Progenitor cell of endocrine pancreas (in vitro differentiated cells): Measurements from ENCODE around the gene NAPEPLD. TPM values are rescaled to one million over a fixed set of nuclear protein-coding genes. Genes with fewer than 3 reads are reported as not detected.
"Not testable (repeated sequence)": the region's sequence is repeated elsewhere in the genome, so short reads cannot be mapped to it uniquely, and the experiment has no call there.

Source experiments
- DNase-seq: peaks from one replicate; pipeline ENCODE4 v3.0.0; 2021; ENCODE audit warnings: low spot score; ENCODE audit not compliant: unreplicated experiment
- H3K27ac Mint-ChIP-seq: 2 replicates; pipeline ENCODE4 v1.8.0; 2021; ENCODE audit warnings: mild to moderate bottlenecking, moderate library complexity, mixed read lengths
- H3K27me3 Mint-ChIP-seq: 2 replicates; pipeline ENCODE4 v1.8.0; 2021; ENCODE audit warnings: mixed read lengths
- H3K36me3 Mint-ChIP-seq: 2 replicates; pipeline ENCODE4 v1.8.0; 2022; ENCODE audit warnings: mixed read lengths; ENCODE audit not compliant: insufficient read depth
- H3K4me1 Mint-ChIP-seq: 2 replicates; pipeline ENCODE4 v1.8.0; 2021; ENCODE audit warnings: low read depth, mixed read lengths
- H3K4me3 Mint-ChIP-seq: 2 replicates; pipeline ENCODE4 v1.8.0; 2021; ENCODE audit warnings: low read depth, mild to moderate bottlenecking, moderate library complexity, mixed read lengths
- H3K9me3 Mint-ChIP-seq: 2 replicates; pipeline ENCODE4 v1.8.0; 2021; ENCODE audit warnings: low read depth, mixed read lengths
- CTCF ChIP-seq: fragments of 200-600 bp; sonication (generic); IDR thresholded peaks from one replicate; pipeline ENCODE4 v1.5.0; 2021; ENCODE audit warnings: antibody characterized with exemption, mild to moderate bottlenecking; ENCODE audit not compliant: unreplicated experiment
- total RNA-seq: library from RNA; stranded (reverse); gene quantifications from 2 replicates; pipeline ENCODE4 v1.2.1, GENCODE V29; 2021

Gene NAPEPLD
- total RNA-seq, 1 donor from 2014 or later = 17.4 TPM

GRCh38 chr7:103100348-103100747 is 48.6 kb downstream of the NAPEPLD start:
- Mint-ChIP-seq H3K9me3 (no peaks in the 10 kb centered on the region), H3K27ac (no peak overlapping the region), H3K4me1 (no peaks in the 10 kb centered on the region), H3K4me3 (no peak overlapping the region), H3K36me3 (peaks cover 11% of the 10 kb centered on the region), H3K27me3 (no peaks in the 10 kb centered on the region)
- no peak for TF ChIP-seq CTCF
- DNase-seq = no peak

GRCh38 chr7:103097041-103097440 is 51.9 kb downstream of the NAPEPLD start:
- H3K4me1 Mint-ChIP-seq = no peaks in the 10 kb centered on the region
- TF ChIP-seq CTCF = no peak
- H3K27me3 Mint-ChIP-seq = no peaks in the 10 kb centered on the region
- no peak for DNase-seq
- no peak overlapping the region for H3K27ac Mint-ChIP-seq
- peaks cover 15% of the 10 kb centered on the region for H3K36me3 Mint-ChIP-seq
- no peak overlapping the region for H3K4me3 Mint-ChIP-seq
- H3K9me3 Mint-ChIP-seq = no peaks in the 10 kb centered on the region

- not testable (repeated sequence) for H3K9me3 Mint-ChIP-seq, H3K27ac Mint-ChIP-seq, DNase-seq, H3K27me3 Mint-ChIP-seq, H3K4me3 Mint-ChIP-seq, H3K4me1 Mint-ChIP-seq
- peaks cover 20% of the 10 kb centered on the region for H3K36me3 Mint-ChIP-seq
Observed at GRCh38 chr7:103095558-103095957, 53.3 kb downstream of the NAPEPLD start.

- no peak for DNase-seq
- TF ChIP-seq CTCF = no peak
Observed at GRCh38 chr7:103094102-103094501, 54.8 kb downstream of the NAPEPLD start.

GRCh38 chr7:103093429-103093828 is 55.5 kb downstream of the NAPEPLD start:
- H3K27ac Mint-ChIP-seq = no peak overlapping the region
- no peaks in the 10 kb centered on the region for H3K9me3 Mint-ChIP-seq
- no peaks in the 10 kb centered on the region for H3K27me3 Mint-ChIP-seq
- DNase-seq = no peak
- H3K4me1 Mint-ChIP-seq = no peaks in the 10 kb centered on the region
- no peak for TF ChIP-seq CTCF
- no peak overlapping the region for H3K4me3 Mint-ChIP-seq
- peaks cover 28% of the 10 kb centered on the region for H3K36me3 Mint-ChIP-seq

More at GRCh38 chr7:103094102-103094501, 54.8 kb downstream of the NAPEPLD start:
- Mint-ChIP-seq H3K36me3 (peaks cover 25% of the 10 kb centered on the region), H3K27me3 (no peaks in the 10 kb centered on the region), H3K27ac (no peak overlapping the region), H3K9me3 (no peaks in the 10 kb centered on the region), H3K4me1 (no peaks in the 10 kb centered on the region), H3K4me3 (no peak overlapping the region)

GRCh38 chr7:103092321-103092720 is 56.6 kb downstream of the NAPEPLD start:
- H3K27me3 Mint-ChIP-seq, H3K4me1 Mint-ChIP-seq, H3K4me3 Mint-ChIP-seq, H3K9me3 Mint-ChIP-seq, DNase-seq: not testable (repeated sequence)
- peak overlapping the region; percentile 27 for H3K27ac Mint-ChIP-seq
- peaks cover 30% of the 10 kb centered on the region for H3K36me3 Mint-ChIP-seq
